HG03159 (cell line): Measurements from ENCODE around the gene CREBZF.

Source experiments
- ATAC-seq: cut with Tn5 transposase; IDR thresholded peaks from one replicate; pipeline ENCODE4 v1.9.1; 2021; ENCODE audit warnings: mild to moderate bottlenecking, moderate library complexity; ENCODE audit not compliant: unreplicated experiment

The CREBZF gene

GRCh38 chr11:85664615-85665481 lies at the start of gene CREBZF:
CREBZF (minus strand) TSS chr11:85665129; CDS start chr11:85664875, 254 bp downstream.
- ATAC-seq = peak; percentile 90

- ATAC-seq = no peak
These were observed 48.0 kb upstream of the CREBZF start for GRCh38 chr11:85712953-85713352.

- ATAC-seq = no peak
These were observed 46.0 kb upstream of the CREBZF start for GRCh38 chr11:85710917-85711316.

GRCh38 chr11:85709941-85710702 lies 45.2 kb upstream of the CREBZF start:
- ATAC-seq = no peak

DNA sequence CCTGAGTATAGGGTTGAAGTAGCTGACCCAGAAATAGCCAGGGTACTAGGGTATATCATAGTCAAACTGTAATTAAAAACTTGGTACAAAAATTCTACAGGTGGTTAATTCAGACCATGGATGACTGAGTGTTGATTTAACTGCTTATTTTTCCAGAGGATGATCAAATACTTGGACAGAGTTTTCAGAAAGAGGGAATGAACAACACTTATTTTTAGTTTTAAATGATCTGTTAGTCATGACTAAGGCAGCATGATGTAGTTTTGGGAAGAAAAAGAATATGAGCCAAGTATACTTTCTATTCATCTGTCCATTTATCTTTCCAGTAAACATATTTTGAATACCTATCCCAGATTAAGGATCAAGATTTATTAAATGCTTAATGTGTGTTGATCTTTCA lies 40.9 kb upstream of the CREBZF start:
- no peak for ATAC-seq

DNA sequence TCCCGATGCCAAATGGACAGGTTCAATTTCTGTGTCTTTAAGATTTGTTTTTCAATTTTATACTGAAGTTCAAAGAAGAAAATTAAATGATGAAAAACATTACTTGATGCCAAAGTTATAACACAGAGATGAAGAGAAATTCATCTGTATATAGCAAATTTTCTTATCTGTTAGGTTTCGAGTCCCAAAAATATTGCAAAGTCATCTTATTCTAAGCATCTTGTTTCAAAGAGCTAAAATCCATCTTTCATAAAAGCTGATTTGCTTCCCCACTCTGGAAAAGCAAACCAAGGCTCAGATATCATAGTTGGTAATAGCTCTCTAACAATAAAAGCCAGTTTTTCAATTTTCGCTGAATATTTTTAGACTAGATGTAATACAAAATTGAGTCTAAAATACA lies 40.0 kb upstream of the CREBZF start:
- ATAC-seq = no peak

DNA sequence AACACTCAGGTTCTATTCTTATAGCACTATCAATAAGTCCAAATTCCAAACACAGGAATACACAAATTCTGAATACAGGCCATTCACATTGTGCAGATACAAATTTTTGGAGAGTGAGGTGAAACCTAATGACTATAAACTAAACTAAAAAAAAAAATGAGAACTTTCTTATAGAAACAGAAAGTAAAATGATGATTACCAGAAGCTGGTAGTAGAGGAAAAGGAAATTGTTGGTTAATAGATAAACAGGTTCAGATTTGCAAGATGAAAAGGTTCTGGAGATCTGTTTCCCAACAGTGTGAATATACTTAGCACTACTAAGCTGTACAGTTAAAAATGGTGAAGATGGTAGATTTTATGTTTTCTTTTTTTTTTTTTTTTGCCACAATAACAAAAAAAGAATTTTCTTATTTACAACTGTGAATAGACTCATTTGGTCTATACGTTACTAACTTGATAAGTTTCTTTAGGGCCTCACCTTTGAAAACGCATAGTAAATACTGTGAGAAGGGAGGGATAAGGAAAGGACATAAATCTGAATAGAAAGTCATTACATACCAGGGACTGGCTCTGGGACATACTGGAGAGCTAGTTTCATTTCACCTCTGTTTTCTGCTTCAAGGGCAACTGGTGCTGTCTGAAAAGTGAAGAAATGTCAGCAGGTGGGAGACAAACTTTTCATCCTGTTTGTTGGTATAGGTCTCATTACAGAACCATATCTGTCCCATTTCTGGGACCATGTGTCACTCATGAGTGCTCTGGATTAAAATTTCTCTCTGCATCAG lies 35.2 kb upstream of the CREBZF start:
- ATAC-seq = peak; percentile 77

- ATAC-seq = no peak
These were observed 33.3 kb upstream of the CREBZF start for GRCh38 chr11:85698195-85698594.

GRCh38 chr11:85697747-85698146 lies 32.8 kb upstream of the CREBZF start:
- ATAC-seq = no peak

DNA sequence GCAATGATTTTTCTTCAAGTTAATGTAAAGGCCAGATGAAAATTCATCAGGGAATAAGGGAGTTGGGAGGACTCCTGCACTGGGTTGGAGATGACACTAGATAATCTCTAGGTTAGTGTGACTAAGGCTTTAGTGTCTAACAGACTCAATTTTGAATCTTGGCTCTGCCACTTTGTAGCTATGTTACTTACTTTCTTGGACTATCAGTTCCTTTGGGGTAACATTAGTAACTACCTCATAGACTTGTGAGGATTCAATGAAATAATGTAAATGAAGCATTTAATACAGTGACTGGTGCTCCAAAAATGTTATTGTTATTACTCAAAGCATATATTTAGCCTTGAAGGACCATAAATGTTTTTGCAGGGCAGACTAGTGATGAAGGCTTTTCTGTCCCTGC lies 30.6 kb upstream of the CREBZF start:
- ATAC-seq = no peak

DNA sequence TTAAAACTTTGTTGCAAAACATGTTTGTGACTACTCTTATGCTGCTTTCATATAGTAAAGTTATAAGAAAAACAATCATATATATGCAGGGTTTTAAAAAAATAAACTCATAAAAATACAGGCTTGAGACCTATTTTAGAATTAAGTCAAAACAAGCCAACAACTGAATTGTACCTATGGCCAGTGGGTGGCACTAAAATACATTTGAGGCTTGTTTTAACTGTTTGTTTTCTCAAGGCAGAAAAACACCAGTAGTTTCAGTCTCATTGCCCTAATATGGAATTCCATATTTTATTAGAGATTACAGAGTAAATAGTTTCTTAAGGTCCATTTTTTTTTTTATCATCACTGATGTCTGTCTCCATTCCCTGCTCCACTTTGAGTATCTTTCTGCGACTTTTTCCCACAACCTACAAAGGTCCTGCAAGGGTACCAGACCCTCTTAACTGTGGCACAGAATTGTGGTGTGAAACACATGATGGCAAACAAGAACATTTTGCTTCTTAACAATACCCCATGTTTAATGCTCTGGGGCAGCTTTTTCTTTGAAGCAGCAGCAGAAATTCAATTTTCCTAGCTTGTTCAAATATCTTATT lies 29.6 kb upstream of the CREBZF start:
- ATAC-seq = no peak

DNA sequence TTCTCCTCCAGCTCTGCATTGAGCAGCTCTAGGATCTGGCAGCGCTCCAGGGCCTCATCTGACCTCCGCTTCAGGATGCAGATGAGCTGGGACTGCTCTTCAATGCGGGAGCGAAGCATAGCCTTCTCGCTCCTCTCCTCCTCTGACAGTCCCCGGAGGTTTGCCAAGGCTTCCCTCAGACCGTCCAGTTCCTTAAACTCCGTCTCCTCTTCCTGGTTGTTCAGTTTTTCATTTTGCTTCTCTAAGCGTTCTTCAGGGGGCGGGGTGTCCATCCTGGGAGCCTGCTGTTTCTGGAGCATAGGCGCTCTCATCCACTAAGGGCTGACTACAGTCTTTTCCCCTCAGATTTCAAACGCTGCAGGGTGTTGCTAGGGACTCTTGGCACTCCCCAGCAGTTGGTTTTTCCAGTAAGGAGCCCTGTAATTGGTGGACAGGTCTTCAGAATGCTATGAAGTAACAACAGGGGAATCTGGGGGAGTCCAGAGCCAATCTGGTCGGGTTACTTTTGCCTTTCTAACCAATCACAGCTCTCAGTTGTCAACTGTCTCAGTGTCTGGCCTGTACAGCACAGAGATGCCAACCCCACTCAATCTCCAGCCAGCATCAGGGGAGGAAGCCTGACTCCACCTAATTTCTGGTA lies 21.0 kb upstream of the CREBZF start, which contains the start of gene CCDC89:
TSS of gene CCDC89 (minus strand) at position 376 of the 640 bp plus-strand sequence. CDS start at position 311, 65 bp downstream.
- no peak for ATAC-seq

DNA sequence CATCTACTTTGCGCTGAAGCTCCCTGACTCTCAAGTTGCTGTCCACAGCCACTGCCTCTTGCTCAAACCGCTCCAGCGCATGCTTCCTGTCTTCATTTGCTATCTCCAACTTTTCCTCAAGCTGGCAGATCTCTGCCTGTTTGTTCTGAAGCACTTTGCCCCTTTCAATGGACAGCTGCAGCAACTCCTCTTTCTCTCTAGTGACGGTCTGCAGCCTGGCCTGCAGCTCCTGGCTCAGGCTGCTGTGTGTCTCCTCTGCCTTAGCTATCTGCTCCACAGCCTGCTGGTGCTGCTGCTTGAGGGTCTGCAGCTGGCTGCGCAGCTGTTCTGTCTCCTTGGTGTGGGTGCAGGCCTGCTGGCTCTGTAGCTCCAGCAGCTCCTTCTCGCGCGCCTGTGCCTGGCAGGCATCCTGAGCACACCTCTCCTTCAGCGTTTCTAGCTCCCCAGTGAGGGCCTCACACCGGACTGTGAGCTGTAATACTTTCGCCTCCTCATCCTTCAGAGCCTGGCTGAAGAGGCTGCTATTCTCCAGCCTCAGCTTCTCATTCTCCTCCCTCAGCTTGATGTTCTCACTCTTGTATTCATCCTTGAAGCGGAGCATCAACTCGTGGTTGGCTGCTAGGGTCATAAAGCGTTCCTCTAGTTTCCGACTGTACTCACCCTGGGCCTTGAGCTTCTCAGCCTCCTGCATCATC lies 20.3 kb upstream of the CREBZF start:
- no peak for ATAC-seq

DNA sequence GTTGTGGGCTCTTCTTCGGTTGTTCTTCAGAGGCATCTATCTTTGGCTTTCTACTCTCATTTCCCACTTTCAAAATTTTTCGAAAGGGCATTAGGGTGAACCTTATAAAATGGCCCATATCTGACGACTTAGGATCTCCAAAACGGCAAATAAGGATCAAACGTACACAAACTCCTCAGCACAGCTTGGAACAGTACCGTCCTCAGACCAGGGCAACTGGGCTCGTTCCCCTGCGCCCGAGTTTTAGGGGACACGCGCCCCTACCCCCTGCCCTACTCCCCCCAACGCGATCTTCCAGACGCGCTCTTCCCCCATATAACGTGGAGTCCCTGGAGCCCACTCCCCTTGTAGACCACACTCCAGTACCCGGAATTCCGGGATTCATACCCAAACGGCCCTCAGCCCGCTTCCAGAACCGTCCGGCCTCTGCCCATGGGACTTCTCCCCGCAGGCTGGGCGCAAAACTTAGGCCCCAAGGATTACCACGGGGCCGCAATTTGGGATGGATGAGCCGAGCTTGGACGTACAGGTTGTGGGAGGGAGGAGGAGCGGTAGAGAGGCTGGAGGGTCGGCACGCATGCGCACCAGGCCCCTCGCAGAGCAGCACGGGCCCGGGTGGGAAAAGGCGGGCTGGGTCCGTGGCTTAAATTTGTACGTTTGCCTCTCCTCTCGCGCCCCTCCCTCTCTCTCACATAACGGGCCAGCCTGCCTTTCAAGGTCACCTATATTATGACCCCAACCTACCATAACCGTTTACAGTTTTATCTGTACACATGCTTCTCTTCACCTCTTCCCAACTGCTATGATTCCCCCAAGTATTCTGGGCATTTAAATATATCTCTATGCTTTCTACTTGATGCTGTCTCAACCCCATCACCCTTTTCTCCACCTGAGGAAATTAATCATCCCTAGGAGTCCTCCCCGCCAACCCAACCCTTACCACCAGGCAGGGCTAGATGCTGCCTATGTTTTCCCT lies 17.7 kb upstream of the CREBZF start:
- peak; percentile 82 for ATAC-seq

- no peak for ATAC-seq
These were observed 16.0 kb upstream of the CREBZF start for GRCh38 chr11:85680897-85681296.

DNA sequence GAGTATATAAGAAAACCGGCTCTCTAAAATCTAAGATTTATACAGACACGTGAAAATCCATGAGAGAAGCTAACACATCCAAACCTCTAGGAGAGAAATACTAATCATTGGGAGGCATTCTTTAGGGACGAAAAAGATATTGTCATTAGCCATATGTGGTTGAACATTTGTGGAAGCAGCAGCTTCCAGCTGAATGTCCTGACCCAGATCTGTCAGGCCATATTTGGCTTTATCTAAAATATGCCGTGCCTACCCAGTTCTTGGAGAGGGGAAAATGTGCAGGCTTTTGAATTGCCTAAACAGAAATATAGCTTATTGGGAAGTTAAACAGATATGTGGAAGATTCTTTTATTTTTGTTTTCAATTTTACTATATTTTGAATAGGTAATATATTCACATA lies 14.6 kb upstream of the CREBZF start:
- no peak for ATAC-seq

GRCh38 chr11:85673393-85673792 lies 8.5 kb upstream of the CREBZF start:
- no peak for ATAC-seq

DNA sequence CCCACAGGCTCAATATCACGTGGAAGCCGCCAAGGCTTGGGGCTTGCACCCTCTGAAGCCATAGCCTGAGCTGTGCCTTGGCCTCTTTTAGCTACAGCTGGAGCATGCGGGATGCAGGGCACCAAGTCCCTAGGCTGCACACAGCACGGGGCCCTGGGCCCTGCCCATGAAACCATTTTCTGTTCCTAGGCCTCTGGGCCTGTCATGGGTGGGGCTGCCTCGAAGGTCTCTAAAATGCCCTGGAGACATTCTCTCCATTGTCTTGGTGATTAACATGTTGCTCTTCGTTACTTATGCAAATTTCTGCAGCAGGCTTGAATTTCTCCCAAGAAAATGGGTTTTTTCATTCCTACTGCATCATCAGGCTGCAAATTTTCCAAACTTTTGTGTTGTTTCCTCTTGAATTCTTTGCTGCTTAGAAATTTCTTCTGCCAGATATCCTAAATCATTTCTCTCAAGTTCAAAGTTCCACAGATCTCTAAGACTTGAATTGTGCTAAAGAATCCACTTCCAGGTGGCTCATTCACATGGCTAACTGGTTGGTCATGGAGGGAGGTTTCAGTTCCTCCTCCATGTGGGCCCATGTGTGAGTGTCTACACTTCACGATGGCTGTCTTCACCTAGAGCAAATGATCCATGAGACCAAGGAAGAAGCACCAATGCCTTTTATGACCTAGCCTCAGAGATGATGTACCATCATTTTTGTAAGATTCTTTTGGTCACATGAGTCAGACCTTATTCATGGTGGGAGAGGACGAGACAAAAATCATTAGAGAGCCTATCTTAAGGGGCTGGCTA lies 7.4 kb upstream of the CREBZF start:
- no peak for ATAC-seq
